GM19468 (cell line): Measurements from ENCODE around the gene PARP6.
A peak's percentile ranks its signal among the peaks of the same experiment; 100 is the strongest.

Experiments used
- ATAC-seq: cut with Tn5 transposase; IDR thresholded peaks from one replicate; pipeline ENCODE4 v1.9.1; 2021; ENCODE audit warnings: mild to moderate bottlenecking, moderate library complexity, moderate number of reproducible peaks; ENCODE audit not compliant: unreplicated experiment; ENCODE audit errors: extremely low read depth

PARP6 gene

GRCh38 chr15:72235298-72235697, 37.1 kb downstream of the PARP6 start:
- ATAC-seq: no peak

GRCh38 chr15:72233769-72234168, 38.6 kb downstream of the PARP6 start:
- no peak for ATAC-seq

GRCh38 chr15:72231833-72232478, 40.4 kb downstream of the PARP6 start:
- ATAC-seq: no peak

GRCh38 chr15:72231066-72231832, 41.1 kb downstream of the PARP6 start, which contains the start of gene PKM:
TSS of gene PKM (minus strand) at chr15:72231190. CDS start at chr15:72219097, 12,093 bp downstream.
- peak; percentile 31 for ATAC-seq

- no peak for ATAC-seq
Measured at GRCh38 chr15:72230197-72231065, 41.9 kb downstream of the PARP6 start.

GRCh38 chr15:72229947-72230196, 42.5 kb downstream of the PARP6 start:
- no peak for ATAC-seq

- no peak for ATAC-seq
Measured at GRCh38 chr15:72229076-72229946, 43.0 kb downstream of the PARP6 start.

- ATAC-seq: no peak
Measured at GRCh38 chr15:72227720-72228119, 44.6 kb downstream of the PARP6 start.

- no peak for ATAC-seq
Measured at GRCh38 chr15:72227192-72227586, 45.2 kb downstream of the PARP6 start.

- no peak for ATAC-seq
Measured at GRCh38 chr15:72223278-72223677, 49.1 kb downstream of the PARP6 start.

GRCh38 chr15:72222393-72222792, 50.0 kb downstream of the PARP6 start:
- ATAC-seq: no peak

GRCh38 chr15:72220687-72221086, 51.7 kb downstream of the PARP6 start:
- ATAC-seq: no peak

GRCh38 chr15:72217216-72217615, 55.1 kb downstream of the PARP6 start:
- ATAC-seq: no peak

GRCh38 chr15:72216079-72216478, 56.3 kb downstream of the PARP6 start:
- no peak for ATAC-seq

GRCh38 chr15:72207558-72208085, 64.7 kb downstream of the PARP6 start:
- no peak for ATAC-seq

GRCh38 chr15:72206677-72207000, 65.7 kb downstream of the PARP6 start:
- ATAC-seq: no peak

- no peak for ATAC-seq
Measured at GRCh38 chr15:72205896-72206676, 66.3 kb downstream of the PARP6 start.

- ATAC-seq: no peak
Measured at GRCh38 chr15:72205273-72205672, 67.1 kb downstream of the PARP6 start.

- no peak for ATAC-seq
Measured at GRCh38 chr15:72203507-72203837, 68.9 kb downstream of the PARP6 start.
